ENCODE data around the gene CAPN10. TPM values are rescaled to one million over a fixed set of nuclear protein-coding genes. Genes with fewer than 3 reads are reported as not detected.

The CAPN10 gene
- polyA plus RNA-seq, 1 donor: 24.9 TPM

DNA sequence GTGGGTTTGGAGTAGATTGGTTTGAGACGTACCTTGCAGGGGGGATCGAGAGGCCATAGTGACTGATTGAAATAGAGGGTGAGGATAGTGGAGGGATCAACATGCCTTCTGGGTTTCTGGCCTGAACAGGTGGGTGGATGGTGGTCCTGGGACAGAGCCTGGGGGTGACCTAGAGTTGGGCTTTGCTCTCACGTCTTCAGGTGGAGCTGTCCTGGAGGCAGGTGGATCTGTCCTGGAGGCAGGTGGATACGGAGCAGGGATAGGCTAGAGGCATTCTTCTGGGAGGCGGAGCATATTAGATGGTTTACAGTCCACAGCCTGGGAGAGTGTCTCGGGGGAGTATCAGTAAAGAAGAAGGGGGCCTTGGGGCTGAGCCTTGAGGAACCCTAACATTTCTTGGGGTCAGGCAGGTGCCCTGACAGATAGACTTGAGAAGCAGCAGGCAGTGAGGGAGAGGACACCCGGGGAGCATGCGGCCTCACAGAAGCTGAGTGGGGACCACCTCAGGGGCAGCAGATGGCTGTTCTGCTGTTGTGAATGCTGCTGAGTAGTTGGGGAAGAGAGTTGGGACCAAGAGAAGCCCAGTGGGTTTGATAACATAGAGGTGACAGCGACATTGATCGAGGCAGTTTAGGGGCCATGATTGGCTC is 1.6 kb downstream of the CAPN10 start:
- no peak for DNase-seq

- no peak for DNase-seq
Measured at GRCh38 chr2:240588669-240589068, 2.1 kb downstream of the CAPN10 start.

GRCh38 chr2:240589375-240589774 is 2.8 kb downstream of the CAPN10 start:
- DNase-seq: no peak

DNA sequence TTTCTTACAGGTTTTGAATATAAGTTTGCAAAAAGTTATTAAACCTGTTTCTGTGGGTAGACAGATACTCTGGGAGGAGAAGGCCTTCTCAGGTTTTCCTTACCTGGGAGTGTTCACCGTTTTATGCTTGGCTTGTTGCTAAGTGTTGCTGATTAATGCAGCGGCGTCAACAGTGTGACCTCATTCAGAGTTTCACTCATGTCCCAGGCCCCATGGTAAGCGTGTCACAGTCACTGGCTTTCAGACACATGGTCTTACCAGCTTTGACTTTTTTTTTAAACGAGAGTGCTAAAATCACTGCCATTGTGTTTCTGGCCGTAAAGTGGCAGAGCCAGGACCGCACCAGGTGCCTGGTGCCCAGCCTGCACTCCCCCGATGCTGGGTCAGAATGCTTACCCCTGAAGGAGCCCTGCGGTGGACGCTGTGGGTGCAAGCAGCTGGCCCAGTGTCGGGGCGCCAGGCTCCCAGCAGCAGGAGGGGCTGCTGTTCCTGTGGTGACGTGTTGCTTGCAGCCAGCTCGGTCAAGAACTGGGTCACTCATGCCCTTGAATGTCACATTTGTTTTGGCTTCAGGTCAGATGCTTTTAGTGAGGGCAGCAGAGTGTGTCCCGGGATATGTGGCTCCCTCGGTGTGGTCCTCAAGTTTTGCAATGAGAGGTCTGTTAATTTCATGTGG is 3.5 kb downstream of the CAPN10 start:
- DNase-seq: no peak

GRCh38 chr2:240590681-240591111 is 4.2 kb downstream of the CAPN10 start:
- DNase-seq: no peak

GRCh38 chr2:240591226-240591625 is 4.7 kb downstream of the CAPN10 start:
- no peak for DNase-seq

DNA sequence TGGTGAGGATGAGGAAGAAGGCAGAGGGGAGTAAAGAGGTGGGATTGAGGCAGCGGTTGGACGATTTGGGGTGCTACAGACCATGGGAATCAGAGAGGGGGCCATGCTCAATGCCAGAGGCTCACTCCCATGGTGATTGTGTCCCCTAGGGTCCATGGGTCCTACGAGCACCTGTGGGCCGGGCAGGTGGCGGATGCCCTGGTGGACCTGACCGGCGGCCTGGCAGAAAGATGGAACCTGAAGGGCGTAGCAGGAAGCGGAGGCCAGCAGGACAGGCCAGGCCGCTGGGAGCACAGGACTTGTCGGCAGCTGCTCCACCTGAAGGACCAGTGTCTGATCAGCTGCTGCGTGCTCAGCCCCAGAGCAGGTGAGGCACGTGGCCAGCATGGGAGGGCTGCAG is 5.2 kb downstream of the CAPN10 start:
- no peak for DNase-seq

- DNase-seq: no peak
Measured at GRCh38 chr2:240593026-240593702, 6.6 kb downstream of the CAPN10 start.

DNA sequence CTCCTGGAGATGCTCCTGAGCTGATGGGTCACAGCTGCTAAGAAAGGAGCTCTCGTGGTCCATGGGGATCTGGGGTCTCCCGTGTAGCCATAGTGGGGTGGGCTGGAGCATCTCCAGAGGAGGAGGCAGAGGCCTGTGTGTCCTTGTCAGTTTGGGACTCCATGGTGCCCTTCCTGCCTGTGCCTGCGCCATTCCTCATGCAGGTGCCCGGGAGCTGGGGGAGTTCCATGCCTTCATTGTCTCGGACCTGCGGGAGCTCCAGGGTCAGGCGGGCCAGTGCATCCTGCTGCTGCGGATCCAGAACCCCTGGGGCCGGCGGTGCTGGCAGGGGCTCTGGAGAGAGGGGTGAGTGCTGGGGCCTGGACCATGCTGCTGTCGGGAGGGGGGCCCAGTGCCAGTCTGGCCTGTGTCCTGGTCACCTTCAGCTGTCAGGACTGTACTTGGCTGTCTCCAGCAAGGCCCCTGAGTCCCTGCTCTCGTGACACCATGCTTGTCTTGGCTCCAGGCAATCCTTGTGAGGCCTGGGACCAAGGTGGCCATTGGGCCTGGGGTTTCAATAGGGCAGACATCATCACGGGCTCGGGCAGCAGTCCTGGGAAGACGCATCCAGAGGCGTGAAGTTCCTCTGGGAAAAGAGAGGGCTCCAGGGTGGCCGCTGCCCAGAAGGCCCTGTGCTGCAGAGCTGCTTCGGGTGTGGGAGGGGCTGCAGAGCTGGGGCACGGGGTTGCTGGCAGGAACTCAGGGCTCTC is 7.3 kb downstream of the CAPN10 start:
- no peak for DNase-seq

- no peak for DNase-seq
Measured at GRCh38 chr2:240594511-240595380, 8.2 kb downstream of the CAPN10 start.

DNA sequence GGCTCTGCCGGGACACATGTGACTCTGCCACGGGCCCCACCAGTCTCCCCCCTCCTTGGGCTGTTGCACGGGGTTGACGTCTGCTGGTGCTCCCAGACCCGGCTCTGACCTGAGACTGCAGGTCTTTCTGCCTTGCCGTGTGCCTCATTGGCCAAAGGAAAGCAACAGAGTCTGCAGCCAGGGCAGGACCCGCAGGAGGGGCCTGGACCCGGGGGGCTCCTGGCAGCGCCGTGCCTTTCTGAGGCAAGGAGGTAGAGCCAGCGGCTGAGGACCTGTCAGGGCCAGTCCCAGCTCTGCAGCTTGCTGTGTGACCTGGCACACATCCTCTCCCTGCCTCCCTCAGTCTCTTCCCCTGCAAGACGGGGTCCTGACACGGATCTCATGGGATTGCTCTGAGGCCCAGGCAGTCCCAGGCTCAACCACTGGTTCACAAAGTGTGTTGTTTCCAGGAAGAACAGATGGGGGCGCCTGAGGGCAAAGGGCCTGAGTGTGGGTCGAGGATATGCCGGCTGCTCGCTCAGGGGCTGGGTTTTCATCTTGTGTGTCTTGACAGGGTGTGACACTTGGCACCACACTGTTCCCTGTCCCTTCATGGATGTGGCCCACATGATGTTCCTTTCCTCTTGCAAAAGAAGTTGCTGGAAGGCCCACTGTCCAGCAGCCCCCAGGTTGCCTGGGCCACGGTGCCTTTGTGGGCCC is 9.0 kb downstream of the CAPN10 start:
- no peak for DNase-seq

GRCh38 chr2:240596080-240596460 is 9.5 kb downstream of the CAPN10 start:
- no peak for DNase-seq

GRCh38 chr2:240596491-240596931 is 10.0 kb downstream of the CAPN10 start:
- DNase-seq: no peak

- no peak for DNase-seq
Measured at GRCh38 chr2:240597054-240597418, 10.5 kb downstream of the CAPN10 start.

- no peak for DNase-seq
Measured at GRCh38 chr2:240597419-240598181, 11.1 kb downstream of the CAPN10 start.

- DNase-seq: no peak
Measured at GRCh38 chr2:240598311-240598911, 11.9 kb downstream of the CAPN10 start.

GRCh38 chr2:240599141-240599583 is 12.6 kb downstream of the CAPN10 start:
- DNase-seq: no peak

GRCh38 chr2:240600451-240600961 is 14.0 kb downstream of the CAPN10 start:
- no peak for DNase-seq

DNA sequence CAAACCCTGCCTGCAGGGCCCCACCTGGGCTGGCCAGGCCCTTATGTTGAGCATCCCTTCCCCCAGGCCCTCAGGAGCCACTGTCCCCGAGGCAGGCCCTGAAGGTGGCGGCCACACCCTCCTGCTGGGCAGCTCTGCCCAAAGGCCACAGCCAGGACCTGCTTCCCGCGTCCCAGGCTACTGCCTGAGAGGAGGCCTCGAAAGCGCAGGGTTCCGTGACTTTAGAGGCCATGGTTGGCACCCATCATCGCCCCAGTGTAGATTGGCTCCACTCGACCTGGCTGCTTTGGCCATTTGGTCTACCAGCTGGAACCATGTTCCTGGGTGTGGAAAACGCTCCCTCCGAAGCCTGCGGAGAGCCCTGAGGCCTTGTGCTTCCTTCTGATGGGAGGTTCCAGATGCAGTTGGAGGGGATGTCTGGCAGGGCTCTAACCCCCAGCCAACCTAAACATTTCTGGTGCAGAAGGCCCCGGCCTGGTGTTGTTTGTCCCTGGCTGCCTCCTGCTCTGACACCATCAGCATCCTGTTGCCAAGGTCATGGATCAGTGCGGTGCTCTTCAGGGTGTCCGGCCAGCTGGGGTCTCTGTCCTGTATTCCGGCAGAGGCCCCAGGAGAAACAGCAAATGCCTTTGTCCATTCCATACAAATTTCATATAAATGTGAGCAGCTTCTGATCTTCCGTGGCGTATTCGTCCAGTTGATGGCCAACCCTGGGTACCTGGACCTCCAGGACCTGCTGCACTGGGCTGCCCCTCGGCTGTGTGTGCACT is 14.7 kb downstream of the CAPN10 start:
- DNase-seq: no peak

Data from left kidney (tissue), 2 donors.